Kidney tubule cell (primary cell): ENCODE results near the gene ITGB5.
A peak's percentile ranks its signal among the peaks of the same experiment; 100 is the strongest.
"Not testable (repeated sequence)": the region's sequence is repeated elsewhere in the genome, so short reads cannot be mapped to it uniquely, and the experiment has no call there.

ENCODE experiments used
- DNase-seq: peaks from one replicate; pipeline ENCODE4 v3.0.0-alpha.2; 2018; ENCODE audit warnings: low spot score

Gene ITGB5

DNA sequence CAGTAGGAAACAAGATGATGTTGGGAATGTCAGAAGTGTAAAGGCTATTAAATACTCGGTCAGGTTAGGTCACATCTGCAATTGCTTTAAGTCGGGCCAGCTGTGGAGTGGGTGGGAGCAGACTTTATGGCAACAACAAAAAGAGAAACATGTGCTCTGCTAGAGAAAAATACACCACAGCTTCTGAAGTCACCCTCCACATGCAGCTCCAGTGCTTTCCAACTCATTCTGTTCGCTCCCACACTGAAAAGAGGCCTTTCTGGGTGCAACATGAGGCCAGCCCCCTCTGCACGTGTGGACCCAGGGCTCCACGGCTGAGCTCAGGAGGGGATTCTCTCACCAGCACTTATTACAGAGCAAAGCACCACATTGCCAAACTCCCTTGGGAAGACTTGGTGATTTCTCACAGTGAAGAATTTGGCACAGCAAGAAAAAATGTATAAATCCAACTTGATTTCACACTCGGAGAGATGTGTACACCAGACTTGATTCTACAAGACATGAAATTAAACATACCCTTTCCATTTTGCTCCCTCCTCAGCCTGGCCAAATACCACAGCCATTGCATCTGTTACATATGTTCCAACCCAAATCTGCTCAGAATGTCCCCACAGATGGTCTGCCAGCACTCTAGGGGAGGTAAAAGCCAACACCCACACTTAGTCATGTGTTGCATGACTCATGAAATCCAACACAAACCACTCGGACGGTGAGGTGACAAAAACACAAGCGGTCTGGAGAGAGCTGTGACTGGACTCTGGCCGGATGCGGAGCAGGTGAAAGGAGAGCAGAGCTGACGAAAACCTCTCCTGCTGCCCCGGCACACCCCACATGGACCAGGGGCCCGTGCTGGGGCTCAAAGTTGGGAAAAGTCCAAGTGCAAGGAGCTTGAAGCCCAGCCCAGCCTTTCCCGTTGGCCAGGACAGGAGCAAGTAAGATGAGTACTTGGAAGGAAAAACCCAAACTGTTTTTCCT is 74.6 kb downstream of the ITGB5 start:
- DNase-seq, result peak; percentile 94

- no peak for DNase-seq
These were observed 75.7 kb downstream of the ITGB5 start for GRCh38 chr3:124811436-124811835.

DNA sequence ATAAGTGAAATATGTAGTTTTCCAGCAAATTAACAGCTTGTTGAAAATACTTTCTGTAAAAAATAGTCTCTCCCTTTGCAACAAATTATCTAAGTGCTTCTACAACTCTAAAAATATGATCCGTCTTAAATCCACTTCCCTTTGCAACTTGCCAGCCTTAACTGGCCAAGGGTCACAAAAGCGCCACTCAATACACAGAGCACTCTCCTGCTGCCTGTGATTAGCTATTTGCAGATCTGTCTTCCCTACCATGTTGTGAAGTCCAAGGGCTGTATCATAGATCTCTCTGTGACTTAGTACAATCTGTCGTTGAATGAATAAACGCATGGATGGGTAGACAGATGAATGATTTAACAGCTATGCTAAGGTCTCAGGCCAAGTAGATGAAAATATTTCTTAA is 76.2 kb downstream of the ITGB5 start:
- no peak for DNase-seq

DNA sequence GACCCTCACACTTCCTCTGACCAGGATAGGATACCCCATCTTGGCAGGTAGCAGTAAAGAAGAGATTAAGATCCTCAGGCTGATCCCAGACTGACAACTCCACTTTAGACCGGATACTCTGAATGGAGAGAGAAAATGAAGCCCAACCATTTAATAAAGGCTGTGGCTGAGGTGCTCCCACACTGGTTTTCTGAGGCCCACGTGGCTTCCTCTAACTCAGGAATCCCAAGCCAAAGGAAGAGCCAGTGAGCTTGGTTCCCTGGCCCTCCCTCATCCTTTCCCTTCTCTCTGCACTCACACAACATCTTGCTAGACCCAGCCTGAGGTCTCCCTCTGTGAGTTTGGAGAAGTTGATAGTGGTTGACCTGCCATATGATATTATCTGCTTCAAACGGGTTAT is 78.1 kb downstream of the ITGB5 start:
- DNase-seq, result no peak

DNA sequence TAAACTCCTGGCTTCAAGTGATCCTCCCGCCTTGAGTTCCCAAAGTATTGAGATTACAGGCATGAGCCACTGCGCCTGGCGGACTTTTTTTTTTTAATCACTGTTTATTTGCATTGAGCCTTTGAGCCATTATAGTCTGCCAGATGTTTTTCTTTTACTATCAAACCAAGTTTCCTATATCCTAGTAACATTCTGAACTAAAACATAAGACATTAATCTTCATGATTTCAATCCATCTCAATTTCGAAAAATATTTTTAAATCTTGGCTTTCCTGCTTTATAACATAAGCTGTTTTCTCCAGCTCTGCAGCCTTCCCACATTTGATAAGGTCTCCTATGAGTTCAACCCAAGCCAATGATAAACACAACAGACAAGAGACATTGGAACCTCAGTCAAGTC is 81.5 kb downstream of the ITGB5 start:
- no peak for DNase-seq

GRCh38 chr3:124804875-124805274 is 82.3 kb downstream of the ITGB5 start:
- DNase-seq, result no peak

DNA sequence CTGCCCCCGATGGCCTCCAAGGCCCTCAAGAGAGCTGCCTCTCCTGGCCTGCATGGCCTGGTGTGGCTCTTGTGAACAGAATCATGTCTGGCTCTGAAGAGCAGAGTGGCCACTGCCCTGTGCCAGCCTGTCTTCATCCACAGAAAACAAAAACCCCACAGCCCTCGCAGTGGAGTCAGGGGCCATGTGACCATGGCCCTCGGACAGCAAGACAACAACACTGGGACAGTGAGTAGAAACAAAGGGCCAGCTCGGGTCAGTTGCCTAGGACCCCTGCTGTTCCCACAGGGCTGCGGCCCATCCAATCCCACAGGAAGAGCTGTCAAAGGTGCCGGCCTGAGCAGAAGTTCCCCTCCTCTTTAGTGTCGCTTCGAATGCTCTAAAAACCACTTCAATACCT is 84.5 kb downstream of the ITGB5 start:
- DNase-seq, result no peak

DNA sequence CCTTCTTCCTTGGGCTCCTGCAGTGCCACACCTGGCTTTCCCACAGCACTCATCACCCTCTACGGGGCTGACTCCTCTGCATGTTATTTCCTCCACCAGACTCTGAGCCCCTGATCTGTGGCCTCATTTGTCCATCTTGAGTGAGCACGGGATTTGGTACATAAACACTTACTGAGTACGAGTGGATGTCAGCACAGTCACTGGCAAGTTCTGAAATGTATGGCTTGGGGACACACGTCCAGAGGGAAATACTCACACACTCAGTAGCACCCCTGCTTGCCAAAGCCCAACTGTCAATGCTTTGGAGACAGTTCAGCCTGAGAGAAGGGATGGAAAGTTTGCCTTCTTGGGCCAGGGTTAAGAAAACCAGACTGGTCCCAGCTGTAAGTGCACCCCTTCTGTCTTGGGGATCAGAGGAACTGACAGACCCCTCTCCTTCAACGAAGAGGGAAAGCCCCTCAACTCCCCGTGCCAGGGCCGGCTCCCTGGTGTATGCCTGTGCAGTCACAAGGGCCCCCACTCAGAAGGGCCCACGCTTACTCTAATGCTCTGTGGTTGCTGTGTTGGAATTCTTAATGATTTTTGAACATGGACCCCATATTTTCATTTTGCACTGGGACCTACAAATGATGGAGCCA is 85.0 kb downstream of the ITGB5 start:
- DNase-seq, result no peak

- DNase-seq, result no peak
These were observed 86.5 kb downstream of the ITGB5 start for GRCh38 chr3:124800511-124801258.

GRCh38 chr3:124800076-124800475 is 87.1 kb downstream of the ITGB5 start:
- DNase-seq, result no peak

DNA sequence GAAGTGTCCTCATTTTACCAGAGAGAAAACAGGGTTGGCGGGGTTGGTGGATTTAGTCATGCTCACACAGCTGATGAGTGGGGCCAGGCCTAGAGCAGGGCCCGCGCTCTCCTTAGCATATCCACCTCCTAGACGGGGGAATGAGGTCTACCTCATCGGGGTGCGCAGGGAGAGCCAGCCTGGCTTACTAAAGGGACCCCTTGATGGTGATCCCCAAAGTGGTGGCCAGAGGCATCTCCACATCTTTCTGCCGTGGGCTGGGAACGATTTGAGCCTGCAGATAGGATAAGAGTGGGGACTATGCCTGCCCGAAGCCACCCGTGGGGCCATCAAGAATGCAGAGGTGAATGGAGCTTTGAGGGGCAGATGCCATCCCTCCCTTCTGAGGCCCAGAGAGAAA is 87.5 kb downstream of the ITGB5 start:
- DNase-seq, result no peak

DNA sequence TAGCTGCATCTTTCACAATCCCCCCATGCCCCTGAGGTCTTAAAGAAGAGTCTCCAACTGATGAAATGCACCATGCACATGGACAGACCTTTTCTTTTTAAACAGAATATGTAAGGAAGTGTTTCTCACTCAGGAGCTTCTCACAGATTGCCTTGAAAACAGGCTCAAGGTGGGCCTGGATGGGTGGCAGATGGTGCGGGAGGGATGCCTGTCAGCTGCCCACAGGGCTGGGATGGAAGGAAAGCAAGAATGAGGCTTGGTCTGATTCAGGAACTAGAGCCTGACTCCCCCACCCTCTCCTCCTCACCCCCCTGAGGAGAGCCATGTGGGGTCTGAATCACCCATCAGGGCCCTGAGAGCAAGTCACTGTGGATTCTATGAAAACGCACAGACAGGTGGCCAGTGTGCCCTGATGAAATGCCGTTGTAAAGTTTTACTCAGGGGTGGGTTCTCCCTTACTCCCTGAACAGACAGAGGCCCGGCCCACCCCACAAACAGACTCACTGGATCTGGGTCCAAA is 89.7 kb downstream of the ITGB5 start:
- no peak for DNase-seq

GRCh38 chr3:124796477-124796876 is 90.7 kb downstream of the ITGB5 start:
- DNase-seq, result no peak

- peak; percentile 29 for DNase-seq
These were observed 94.0 kb downstream of the ITGB5 start for GRCh38 chr3:124793054-124793739.

DNA sequence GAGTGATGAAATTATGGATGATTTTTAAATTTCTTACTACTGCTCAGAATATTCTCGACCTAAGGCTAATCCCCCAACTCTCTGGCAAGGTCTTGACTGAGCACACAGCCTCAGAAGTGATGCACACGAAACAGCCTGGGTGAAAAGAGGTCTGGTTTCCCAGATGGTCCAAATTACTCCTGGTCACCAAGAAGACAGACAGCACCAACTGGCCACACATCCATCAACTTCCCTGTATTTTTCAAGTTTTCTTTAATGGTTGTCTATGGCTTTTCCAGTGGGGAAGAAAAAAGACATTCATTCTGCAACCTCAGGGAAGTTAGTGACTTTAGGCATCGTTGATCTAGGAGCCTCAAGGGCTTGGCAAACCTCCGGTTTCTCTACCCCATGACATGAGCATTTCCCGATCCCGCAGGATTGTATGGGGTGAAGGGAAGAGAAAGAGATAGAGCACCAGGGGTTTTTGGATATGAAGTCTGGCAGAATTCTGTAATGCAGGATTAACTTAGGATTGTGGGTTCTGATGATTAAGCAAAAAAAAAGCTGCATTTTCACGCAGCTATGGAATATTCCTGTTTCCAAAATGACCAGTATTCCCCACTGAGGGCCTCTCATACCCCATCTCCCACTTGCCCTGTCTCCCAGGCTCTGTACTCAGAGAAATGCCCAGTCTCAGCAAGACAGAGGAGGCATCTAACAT is 94.7 kb downstream of the ITGB5 start:
- DNase-seq, result no peak

DNA sequence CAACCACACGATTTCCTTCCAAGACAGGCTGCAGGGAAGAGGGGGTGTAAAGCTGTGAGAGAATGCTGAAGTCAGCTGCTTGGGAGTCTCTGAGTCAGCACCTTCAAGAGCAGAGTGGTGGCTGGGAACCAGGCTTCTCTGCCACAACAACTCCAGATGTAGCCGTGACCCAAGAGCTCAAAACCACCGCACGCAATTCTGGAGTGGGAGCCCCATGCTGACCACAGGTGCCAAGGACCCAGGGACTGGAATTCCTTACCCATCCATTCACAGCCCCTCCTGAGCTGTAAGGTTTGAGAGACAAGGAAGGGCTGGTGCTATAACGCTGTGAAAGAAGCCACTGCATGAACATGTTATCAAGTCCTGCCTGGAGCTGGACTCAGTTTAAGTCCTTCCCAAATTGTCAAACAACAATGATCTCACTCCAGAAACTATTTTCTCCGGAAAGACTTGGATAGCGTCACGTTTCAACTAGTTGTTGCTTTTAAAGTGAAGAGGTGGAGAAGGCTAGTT is 95.5 kb downstream of the ITGB5 start:
- DNase-seq, result peak; percentile 71

GRCh38 chr3:124791142-124791541 is 96.0 kb downstream of the ITGB5 start:
- DNase-seq, result no peak

DNA sequence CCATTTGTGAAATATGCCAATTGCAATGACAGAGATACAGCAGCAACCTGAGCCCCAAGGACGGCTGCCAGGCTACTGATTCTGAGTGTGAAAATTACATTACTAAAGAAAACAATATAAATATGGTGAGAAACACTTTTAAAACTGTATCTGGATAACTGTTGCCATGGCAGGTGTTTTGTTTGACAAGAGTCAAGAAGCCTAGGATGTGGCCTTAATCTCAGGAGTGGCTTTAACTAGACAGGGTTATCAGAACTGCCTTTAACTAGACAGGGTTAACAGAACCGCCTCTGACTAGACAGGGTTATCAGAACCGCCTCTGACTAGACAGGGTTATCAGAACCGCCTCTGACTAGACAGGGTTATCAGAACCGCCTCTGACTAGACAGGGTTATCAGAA is 98.1 kb downstream of the ITGB5 start:
- not testable (repeated sequence) for DNase-seq

DNA sequence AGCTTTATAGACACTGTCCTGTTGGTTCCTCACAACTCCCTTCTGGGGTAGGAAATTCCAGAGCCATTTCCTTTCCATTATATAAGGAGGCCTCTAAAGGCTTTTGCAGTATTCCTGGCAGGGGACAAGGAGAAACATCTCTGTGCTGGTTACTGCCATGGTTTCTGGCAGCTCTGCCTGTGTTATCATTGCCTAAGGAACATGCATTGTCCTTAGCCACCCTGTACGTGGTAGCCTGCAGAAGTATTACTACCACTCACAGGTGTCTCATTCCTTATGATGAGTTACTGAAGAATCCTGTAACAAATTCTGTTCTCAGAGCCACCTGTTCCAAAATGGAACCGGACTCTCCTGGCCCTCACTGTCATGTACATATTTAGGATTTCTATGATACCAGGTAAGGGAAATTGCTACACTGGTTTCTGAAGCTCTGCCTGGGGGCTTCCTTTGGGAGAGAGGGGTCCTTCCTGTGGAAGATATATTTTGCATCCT is 98.9 kb downstream of the ITGB5 start:
- DNase-seq, result no peak

GRCh38 chr3:124787476-124788195 is 99.5 kb downstream of the ITGB5 start:
- DNase-seq, result no peak
